ENCODE data around the gene CES5A. TPM values are rescaled to one million over a fixed set of nuclear protein-coding genes. Genes with fewer than 3 reads are reported as not detected.

The CES5A gene, protein sequence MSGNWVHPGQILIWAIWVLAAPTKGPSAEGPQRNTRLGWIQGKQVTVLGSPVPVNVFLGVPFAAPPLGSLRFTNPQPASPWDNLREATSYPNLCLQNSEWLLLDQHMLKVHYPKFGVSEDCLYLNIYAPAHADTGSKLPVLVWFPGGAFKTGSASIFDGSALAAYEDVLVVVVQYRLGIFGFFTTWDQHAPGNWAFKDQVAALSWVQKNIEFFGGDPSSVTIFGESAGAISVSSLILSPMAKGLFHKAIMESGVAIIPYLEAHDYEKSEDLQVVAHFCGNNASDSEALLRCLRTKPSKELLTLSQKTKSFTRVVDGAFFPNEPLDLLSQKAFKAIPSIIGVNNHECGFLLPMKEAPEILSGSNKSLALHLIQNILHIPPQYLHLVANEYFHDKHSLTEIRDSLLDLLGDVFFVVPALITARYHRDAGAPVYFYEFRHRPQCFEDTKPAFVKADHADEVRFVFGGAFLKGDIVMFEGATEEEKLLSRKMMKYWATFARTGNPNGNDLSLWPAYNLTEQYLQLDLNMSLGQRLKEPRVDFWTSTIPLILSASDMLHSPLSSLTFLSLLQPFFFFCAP
- total RNA-seq: not detected
- not detected for polyA plus RNA-seq
- long read RNA-seq, donor 1: 0 reads
- long read RNA-seq, donor 2: 0 reads
- long read RNA-seq, donor 3: 0 reads

- no peak for DNase-seq
- Histone ChIP-seq H3K27me3 (no peaks in the 10 kb centered on the region), H3K36me3 (no peaks in the 10 kb centered on the region), H3K4me1 (ENCODE audit: insufficient read depth) (no peaks in the 10 kb centered on the region), H3K27ac (no peak within 1 kb of the TSS), H3K4me3 (no peak within 1 kb of the TSS), H3K9me3 (no peaks in the 10 kb centered on the region)
- 76 to 79% (median 76%) methylated on average over 2 of the region's 2 CpGs for WGBS, 3 donors
- TF ChIP-seq POLR2A (IDR thresholded peaks at IDR 0.05): no peak
- no peak for TF ChIP-seq EP300 (IDR thresholded peaks at IDR 0.05)
- intact Hi-C loops (cut with DNase I): no loop called here
Measured at GRCh38 chr16:55875273-55875672, at the start of gene CES5A. TSS of gene CES5A (minus strand) at chr16:55875373. CDS start at chr16:55875221, 152 bp downstream.

DNA sequence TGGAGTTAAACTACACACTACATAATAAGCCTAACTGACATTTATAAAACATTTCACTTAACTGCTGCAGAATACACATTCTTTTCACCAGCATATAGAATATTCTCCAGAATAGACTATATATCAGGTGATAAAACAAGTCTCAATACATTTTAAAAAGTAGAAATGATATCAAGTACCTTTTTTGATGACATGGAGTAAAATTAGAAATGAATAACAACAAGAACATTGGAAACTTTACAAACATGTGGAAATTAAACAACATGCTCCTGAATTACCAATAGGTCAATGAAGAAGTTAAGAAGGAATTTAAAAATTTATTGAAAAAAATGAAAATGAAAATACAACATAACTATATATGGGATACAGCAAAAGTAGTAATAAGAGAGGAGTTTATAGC lies 47.5 kb upstream of the CES5A start:
- no peak for DNase-seq
- TF ChIP-seq CTCF (IDR thresholded peaks at IDR 0.05): no peak
- TF ChIP-seq EP300 (IDR thresholded peaks at IDR 0.05): no peak
- no peak for TF ChIP-seq POLR2A (IDR thresholded peaks at IDR 0.05)
- intact Hi-C loops (cut with DNase I): no loop called here
- H3K9me3 ChIP-seq: no peaks in the 10 kb centered on the region
- no peaks in the 10 kb centered on the region for H3K36me3 ChIP-seq
- H3K4me3 ChIP-seq: no peak overlapping the region
- H3K27ac ChIP-seq: no peak overlapping the region
- H3K4me1 ChIP-seq (ENCODE audit: insufficient read depth): no peaks in the 10 kb centered on the region
- H3K27me3 ChIP-seq: no peaks in the 10 kb centered on the region

GRCh38 chr16:55917373-55918160 lies 42.4 kb upstream of the CES5A start:
- H3K27ac ChIP-seq: no peak overlapping the region
- H3K4me3 ChIP-seq: no peak overlapping the region
- H3K4me1 ChIP-seq (ENCODE audit: insufficient read depth): no peaks in the 10 kb centered on the region
- TF ChIP-seq POLR2A (IDR thresholded peaks at IDR 0.05): no peak
- TF ChIP-seq EP300 (IDR thresholded peaks at IDR 0.05): no peak
- TF ChIP-seq CTCF (IDR thresholded peaks at IDR 0.05): no peak
- no peaks in the 10 kb centered on the region for H3K27me3 ChIP-seq
- H3K9me3 ChIP-seq: no peaks in the 10 kb centered on the region
- WGBS, 3 donors: 57 to 88% (median 66%) methylated on average over 1 of the region's 1 CpG
- no peak for DNase-seq
- intact Hi-C loops (cut with DNase I): no loop called here
- H3K36me3 ChIP-seq: no peaks in the 10 kb centered on the region

GRCh38 chr16:55915096-55915827 lies 40.1 kb upstream of the CES5A start:
- DNase-seq: no peak
- H3K36me3 ChIP-seq: no peaks in the 10 kb centered on the region
- no peak overlapping the region for H3K27ac ChIP-seq
- H3K4me1 ChIP-seq (ENCODE audit: insufficient read depth): no peaks in the 10 kb centered on the region
- TF ChIP-seq EP300 (IDR thresholded peaks at IDR 0.05) (no peak), CTCF (IDR thresholded peaks at IDR 0.05) (no peak), POLR2A (IDR thresholded peaks at IDR 0.05) (no peak)
- WGBS, 3 donors: 18 to 35% (median 23%) methylated on average over 6 of the region's 6 CpGs
- intact Hi-C loops (cut with DNase I): no loop called here
- no peaks in the 10 kb centered on the region for H3K27me3 ChIP-seq
- no peak overlapping the region for H3K4me3 ChIP-seq
- H3K9me3 ChIP-seq: no peaks in the 10 kb centered on the region
